ENCODE results near the gene VAMP2. TPM values are rescaled to one million over a fixed set of nuclear protein-coding genes. Genes with fewer than 3 reads are reported as not detected.

VAMP2 gene
- total RNA-seq, 1 donor from 2014 or later: 19.8 TPM

DNA sequence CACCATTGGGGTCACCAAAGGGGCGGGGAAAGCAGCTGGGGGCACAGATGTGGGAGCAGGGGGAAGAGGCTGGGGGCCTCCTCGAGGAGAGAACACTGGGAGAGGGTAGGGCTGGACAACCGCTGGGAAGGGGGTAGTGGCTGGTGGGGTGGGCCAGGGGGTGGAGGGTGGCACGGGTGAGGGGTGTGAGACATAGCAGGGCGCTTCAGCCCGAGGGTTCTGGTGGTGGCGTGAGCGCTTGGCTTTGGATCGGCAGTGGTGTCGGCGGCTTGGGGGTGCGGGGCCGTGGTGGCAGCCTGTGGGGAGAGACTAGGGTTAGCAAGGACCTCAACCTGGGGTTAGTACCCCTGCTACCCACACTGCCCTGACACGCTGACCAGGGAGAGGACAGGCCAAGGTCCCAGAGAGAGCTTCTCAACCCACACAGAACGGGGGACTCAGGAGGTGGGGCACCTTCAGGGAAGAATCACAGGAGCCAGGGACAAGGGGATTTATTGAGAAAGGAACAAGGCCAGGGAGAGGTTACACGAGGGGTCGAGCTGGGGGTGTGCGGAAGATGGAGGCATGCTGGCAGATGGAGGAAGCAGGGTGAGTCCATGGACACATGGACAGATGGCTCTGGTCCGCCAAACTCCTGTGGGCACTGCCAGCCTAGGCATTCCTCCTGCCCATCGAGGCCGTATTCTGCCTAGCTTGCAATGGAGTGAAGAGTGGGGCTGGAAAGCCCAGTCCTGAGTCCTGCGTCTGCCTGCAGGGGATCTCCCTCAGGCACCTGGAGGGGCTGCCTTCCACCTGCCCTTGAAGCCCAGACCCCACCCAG lies 19.0 kb downstream of the VAMP2 start:
- no peak for DNase-seq (ENCODE audit: low spot score)
- Mint-ChIP-seq H3K27ac (ENCODE audit: unreplicated experiment) (no peak overlapping the region), H3K27me3 (ENCODE audit: unreplicated experiment) (peaks cover 18% of the 10 kb centered on the region), H3K4me1 (ENCODE audit: unreplicated experiment) (no peaks in the 10 kb centered on the region), H3K9me3 (ENCODE audit: unreplicated experiment) (no peaks in the 10 kb centered on the region), H3K4me3 (ENCODE audit: unreplicated experiment) (peak overlapping the region; percentile 42), H3K36me3 (ENCODE audit: low read depth, unreplicated experiment) (peaks cover 35% of the 10 kb centered on the region)
- TF ChIP-seq, protein P1, sequence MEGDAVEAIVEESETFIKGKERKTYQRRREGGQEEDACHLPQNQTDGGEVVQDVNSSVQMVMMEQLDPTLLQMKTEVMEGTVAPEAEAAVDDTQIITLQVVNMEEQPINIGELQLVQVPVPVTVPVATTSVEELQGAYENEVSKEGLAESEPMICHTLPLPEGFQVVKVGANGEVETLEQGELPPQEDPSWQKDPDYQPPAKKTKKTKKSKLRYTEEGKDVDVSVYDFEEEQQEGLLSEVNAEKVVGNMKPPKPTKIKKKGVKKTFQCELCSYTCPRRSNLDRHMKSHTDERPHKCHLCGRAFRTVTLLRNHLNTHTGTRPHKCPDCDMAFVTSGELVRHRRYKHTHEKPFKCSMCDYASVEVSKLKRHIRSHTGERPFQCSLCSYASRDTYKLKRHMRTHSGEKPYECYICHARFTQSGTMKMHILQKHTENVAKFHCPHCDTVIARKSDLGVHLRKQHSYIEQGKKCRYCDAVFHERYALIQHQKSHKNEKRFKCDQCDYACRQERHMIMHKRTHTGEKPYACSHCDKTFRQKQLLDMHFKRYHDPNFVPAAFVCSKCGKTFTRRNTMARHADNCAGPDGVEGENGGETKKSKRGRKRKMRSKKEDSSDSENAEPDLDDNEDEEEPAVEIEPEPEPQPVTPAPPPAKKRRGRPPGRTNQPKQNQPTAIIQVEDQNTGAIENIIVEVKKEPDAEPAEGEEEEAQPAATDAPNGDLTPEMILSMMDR (IDR thresholded peaks at IDR 0.05; ENCODE audit: unreplicated experiment): no peak

GRCh38 chr17:8142887-8143580 lies 19.7 kb downstream of the VAMP2 start:
- H3K9me3 Mint-ChIP-seq (ENCODE audit: unreplicated experiment): no peaks in the 10 kb centered on the region
- TF ChIP-seq, protein P1 (IDR thresholded peaks at IDR 0.05; ENCODE audit: unreplicated experiment): no peak
- H3K4me1 Mint-ChIP-seq (ENCODE audit: unreplicated experiment): no peaks in the 10 kb centered on the region
- DNase-seq (ENCODE audit: low spot score): no peak
- no peak overlapping the region for H3K4me3 Mint-ChIP-seq (ENCODE audit: unreplicated experiment)
- H3K27ac Mint-ChIP-seq (ENCODE audit: unreplicated experiment): no peak overlapping the region
- peaks cover 18% of the 10 kb centered on the region for H3K27me3 Mint-ChIP-seq (ENCODE audit: unreplicated experiment)
- peaks cover 29% of the 10 kb centered on the region for H3K36me3 Mint-ChIP-seq (ENCODE audit: low read depth, unreplicated experiment)

DNA sequence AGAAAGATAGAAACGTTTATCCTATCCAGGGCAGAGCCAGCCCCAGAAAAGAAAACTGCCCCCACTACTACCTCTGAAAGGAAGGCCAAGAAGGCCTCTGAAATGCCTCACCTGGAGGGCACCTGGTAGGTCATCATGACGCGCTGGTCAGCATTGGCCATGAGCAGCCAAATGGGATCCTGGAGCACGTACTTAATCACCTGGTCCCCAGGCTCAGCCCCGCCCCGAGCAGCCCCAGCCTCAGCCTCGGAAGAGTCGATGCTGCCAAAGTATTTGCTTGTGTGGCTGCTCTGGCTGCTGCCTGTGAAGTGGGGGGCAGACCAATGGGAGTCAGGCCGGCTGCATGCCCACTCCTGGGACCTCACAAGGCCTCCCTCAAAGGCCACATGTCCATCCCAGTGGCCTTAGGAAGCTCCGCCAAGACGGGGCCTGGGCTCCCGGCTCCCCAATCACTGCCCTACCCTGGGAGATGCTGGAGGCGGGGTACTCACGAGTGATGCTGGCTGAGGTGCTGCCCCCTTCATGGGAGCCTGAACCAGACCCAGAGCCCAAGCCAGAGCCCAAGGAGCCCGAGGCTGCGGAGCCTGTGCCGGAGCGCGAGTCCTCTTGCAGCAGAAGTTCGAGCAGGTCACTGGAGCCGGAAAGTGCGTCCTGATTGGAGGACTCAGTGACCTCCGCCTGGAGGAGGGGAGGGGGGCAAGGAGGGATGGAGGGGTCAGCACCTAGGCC lies 20.4 kb downstream of the VAMP2 start:
- H3K36me3 Mint-ChIP-seq (ENCODE audit: low read depth, unreplicated experiment): peaks cover 29% of the 10 kb centered on the region
- DNase-seq (ENCODE audit: low spot score): no peak
- H3K4me3 Mint-ChIP-seq (ENCODE audit: unreplicated experiment): peak overlapping the region; percentile 65
- H3K27ac Mint-ChIP-seq (ENCODE audit: unreplicated experiment): no peak overlapping the region
- H3K9me3 Mint-ChIP-seq (ENCODE audit: unreplicated experiment): no peaks in the 10 kb centered on the region
- peaks cover 15% of the 10 kb centered on the region for H3K27me3 Mint-ChIP-seq (ENCODE audit: unreplicated experiment)
- TF ChIP-seq, protein P1 (IDR thresholded peaks at IDR 0.05; ENCODE audit: unreplicated experiment): no peak
- no peaks in the 10 kb centered on the region for H3K4me1 Mint-ChIP-seq (ENCODE audit: unreplicated experiment)

DNA sequence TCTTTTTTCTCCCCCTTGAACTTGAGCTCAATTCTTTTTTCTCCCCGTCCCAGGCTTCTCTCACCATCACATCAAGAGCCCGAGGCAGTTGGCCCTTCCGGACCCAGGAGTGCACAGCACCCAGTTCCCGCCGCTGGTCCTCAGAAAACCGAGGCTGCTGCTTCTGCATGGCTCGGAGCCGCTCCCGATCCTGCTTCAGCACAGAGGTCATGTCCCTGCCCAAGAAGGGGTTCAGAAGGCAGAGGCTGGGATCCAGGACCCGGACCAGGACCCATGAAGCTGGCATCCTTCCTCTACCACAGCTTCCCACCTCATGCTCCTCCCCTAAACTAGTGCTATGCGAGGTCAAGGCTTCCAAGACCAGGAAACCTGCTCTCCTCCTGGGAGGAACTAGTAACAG lies 21.0 kb downstream of the VAMP2 start:
- peaks cover 15% of the 10 kb centered on the region for H3K27me3 Mint-ChIP-seq (ENCODE audit: unreplicated experiment)
- H3K4me3 Mint-ChIP-seq (ENCODE audit: unreplicated experiment): peak overlapping the region; percentile 65
- no peaks in the 10 kb centered on the region for H3K4me1 Mint-ChIP-seq (ENCODE audit: unreplicated experiment)
- DNase-seq (ENCODE audit: low spot score): no peak
- H3K9me3 Mint-ChIP-seq (ENCODE audit: unreplicated experiment): no peaks in the 10 kb centered on the region
- peaks cover 25% of the 10 kb centered on the region for H3K36me3 Mint-ChIP-seq (ENCODE audit: low read depth, unreplicated experiment)
- no peak overlapping the region for H3K27ac Mint-ChIP-seq (ENCODE audit: unreplicated experiment)
- TF ChIP-seq, protein P1 (IDR thresholded peaks at IDR 0.05; ENCODE audit: unreplicated experiment): no peak
